Aorta (tissue), 5 donors: ENCODE data around the gene DLX3. TPM values are rescaled to one million over a fixed set of nuclear protein-coding genes. Genes with fewer than 3 reads are reported as not detected.

Experiments
- ATAC-seq: fragments of 200-7000 bp; cut with Tn5 transposase; one replicate; pipeline ENCODE4 v1.9.1; 2022; ENCODE audit warnings: moderate library complexity; ENCODE audit not compliant: low FRiP score
- DNase-seq, 2 donors: peaks; one replicate each; pipeline ENCODE4 v3.0.0-alpha.2; 2020
- H3K27ac ChIP-seq, 2 donors: one replicate each; pipeline ENCODE4 v1.5.1; 2013; ENCODE audit warnings: low read length in 2 of 2, mild to moderate bottlenecking in 2 of 2, moderate library complexity in 2 of 2, control low read depth in 1 of 2, inconsistent platforms in 1 of 2, low read depth in 1 of 2
- H3K27me3 ChIP-seq, 2 donors: one replicate each; pipeline ENCODE4 v1.6.1; 2013; ENCODE audit warnings: control low read depth in 1 of 2, low read length in 1 of 2, mild to moderate bottlenecking in 1 of 2, moderate library complexity in 1 of 2; ENCODE audit not compliant: insufficient read depth in 2 of 2, control insufficient read depth in 1 of 2
- H3K36me3 ChIP-seq, 2 donors: one replicate each; pipeline ENCODE4 v1.6.1; 2013; ENCODE audit warnings: control low read depth in 1 of 2, low read length in 1 of 2, mild to moderate bottlenecking in 1 of 2; ENCODE audit not compliant: insufficient read depth in 2 of 2, control insufficient read depth in 1 of 2
- H3K4me1 ChIP-seq, 2 donors: one replicate each; pipeline ENCODE4 v1.6.1; 2013; ENCODE audit warnings: low read length in 2 of 2, control low read depth in 1 of 2, mild to moderate bottlenecking in 1 of 2, moderate library complexity in 1 of 2; ENCODE audit not compliant: insufficient read depth in 2 of 2, control insufficient read depth in 1 of 2
- H3K4me3 ChIP-seq, 2 donors: one replicate each; pipeline ENCODE4 v1.5.1; 2013; ENCODE audit warnings: low read length in 2 of 2, control low read depth in 1 of 2, mild to moderate bottlenecking in 1 of 2
- H3K9me3 ChIP-seq: one replicate; pipeline ENCODE4 v1.6.1; 2013; ENCODE audit warnings: mild to moderate bottlenecking, low read length; ENCODE audit not compliant: control insufficient read depth
- WGBS, 2 donors: extraction: QIAGEN DNeasy Blood & Tissue Kit; methylation state at CpG; one replicate each; pipeline ENCODE4 v1.1.7; 2013; 5-methylcytosine and 5-hydroxymethylcytosine counted together
- intact Hi-C, 2 donors: fragments of 100-400 bp; cut with DNase I; formaldehyde crosslinking; loops; one replicate each; pipeline versions ENCODE4 v1.14.2 to v1.15.0; 2022
- polyA plus RNA-seq, 2 donors: library from polyadenylated mRNA; stranded (reverse); fragments of 200-250 nt; gene quantifications; one replicate each; pipeline ENCODE4 v1.2.3, GENCODE V29; 2013
- total RNA-seq, 2 donors: library from RNA; stranded (reverse); fragmentation: NEBNext Ultra II Directional; extraction: Animal tissue kit (Norgen Biotek cat#: 25700); gene quantifications; one replicate each; pipeline ENCODE4 v1.2.1, GENCODE V29; 2021
- donor health status: healthy with polysubstance abuse.
- donor health status: Bipolar disorder and iron deficiency.
- donor health status: DM: no; HTN: no; CAD: no.
- donor health status: DM: no; HTN: no; CAD: no.
- donor health status: DM: yes; HTN: yes; CAD: no.

Gene DLX3
- total and polyA plus RNA-seq, 4 donors, result 0.18 to 1.3 (median 0.71) TPM

GRCh38 chr17:50018909-50019308, 23.9 kb upstream of the DLX3 start:
- H3K36me3 ChIP-seq, result no peaks in the 10 kb centered on the region
- no peak overlapping the region for H3K4me3 ChIP-seq
- DNase-seq (no peak), ATAC-seq (no peak)
- no peaks in the 10 kb centered on the region for H3K9me3 ChIP-seq
- H3K27ac ChIP-seq, result no peak overlapping the region
- no peaks in the 10 kb centered on the region for H3K4me1 ChIP-seq
- WGBS, 2 donors, result 94 to 100% methylated on average over 1 of the region's 1 CpG
- no peaks in the 10 kb centered on the region for H3K27me3 ChIP-seq
- intact Hi-C loops, result no loop called here

- ATAC-seq (no peak), DNase-seq (no peak)
- no peak overlapping the region for H3K4me3 ChIP-seq
- H3K27ac ChIP-seq, result no peak overlapping the region
- H3K36me3 ChIP-seq, result no peaks in the 10 kb centered on the region
- intact Hi-C loops, result no loop called here
- H3K27me3 ChIP-seq, result no peaks in the 10 kb centered on the region
- H3K4me1 ChIP-seq, result no peaks in the 10 kb centered on the region
- WGBS, 2 donors, result 92 to 93% methylated on average over 2 of the region's 2 CpGs
- H3K9me3 ChIP-seq, result peaks cover 3% of the 10 kb centered on the region
These were observed 20.1 kb upstream of the DLX3 start for GRCh38 chr17:50015146-50015545.

GRCh38 chr17:50014471-50015088, 19.6 kb upstream of the DLX3 start:
- DNase-seq (no peak), ATAC-seq (no peak)
- H3K36me3 ChIP-seq, result no peaks in the 10 kb centered on the region
- no peaks in the 10 kb centered on the region for H3K27me3 ChIP-seq
- H3K4me1 ChIP-seq, result no peaks in the 10 kb centered on the region
- H3K4me3 ChIP-seq, result no peak overlapping the region
- WGBS, 2 donors, result 32 to 43% methylated on average over 1 of the region's 1 CpG
- intact Hi-C loops, result no loop called here
- no peak overlapping the region for H3K27ac ChIP-seq
- peaks cover 3% of the 10 kb centered on the region for H3K9me3 ChIP-seq

GRCh38 chr17:50013079-50013478, 18.1 kb upstream of the DLX3 start:
- Histone ChIP-seq H3K4me3 (no peak overlapping the region), H3K27me3 (no peaks in the 10 kb centered on the region), H3K4me1 (no peaks in the 10 kb centered on the region), H3K9me3 (peaks cover 6% of the 10 kb centered on the region), H3K36me3 (no peaks in the 10 kb centered on the region), H3K27ac (no peak overlapping the region)
- DNase-seq (no peak), ATAC-seq (no peak)
- WGBS, 2 donors, result 80 to 92% methylated on average over 2 of the region's 2 CpGs
- intact Hi-C loops, result no loop called here

- DNase-seq, result no peak
- Histone ChIP-seq H3K4me1 (no peaks in the 10 kb centered on the region), H3K27ac (no peak overlapping the region), H3K27me3 (no peaks in the 10 kb centered on the region), H3K4me3 (no peak overlapping the region), H3K36me3 (no peaks in the 10 kb centered on the region), H3K9me3 (peaks cover 6% of the 10 kb centered on the region)
- intact Hi-C loops, result no loop called here
- 79 to 81% methylated on average over 2 of the region's 2 CpGs for WGBS, 2 donors
- no peak for ATAC-seq
These were observed 14.3 kb upstream of the DLX3 start for GRCh38 chr17:50009282-50009681.

GRCh38 chr17:50003911-50004310, 8.9 kb upstream of the DLX3 start:
- Histone ChIP-seq H3K36me3 (no peaks in the 10 kb centered on the region), H3K27me3 (no peaks in the 10 kb centered on the region), H3K4me3 (no peak overlapping the region), H3K9me3 (peaks cover under 1% of the 10 kb centered on the region), H3K27ac (no peak overlapping the region), H3K4me1 (no peaks in the 10 kb centered on the region)
- ATAC-seq, result no peak
- intact Hi-C loops, result no loop called here
- WGBS, 2 donors, result 61 to 64% methylated on average over 4 of the region's 4 CpGs
- DNase-seq, result peak in 1 of 2 donors; percentile 6

GRCh38 chr17:49998836-49999511, 4.0 kb upstream of the DLX3 start:
- 48 to 51% methylated on average over 11 of the region's 11 CpGs for WGBS, 2 donors
- Histone ChIP-seq H3K9me3 (no peaks in the 10 kb centered on the region), H3K36me3 (no peaks in the 10 kb centered on the region), H3K27ac (no peak overlapping the region), H3K27me3 (no peaks in the 10 kb centered on the region), H3K4me3 (no peak overlapping the region), H3K4me1 (no peaks in the 10 kb centered on the region)
- intact Hi-C loops, result loop anchor here (1.0 to 10.0 kb wide), 7 partner anchors 47 to 437 kb away; no protein-coding TSS in a partner anchor
- no peak for ATAC-seq
- DNase-seq, result peak in 1 of 2 donors; percentile 59

- 42 to 43% methylated on average over 20 of the region's 20 CpGs for WGBS, 2 donors
- Histone ChIP-seq H3K4me1 (no peaks in the 10 kb centered on the region), H3K27ac (no peak overlapping the region), H3K4me3 (no peak overlapping the region), H3K36me3 (no peaks in the 10 kb centered on the region), H3K27me3 (no peaks in the 10 kb centered on the region), H3K9me3 (no peaks in the 10 kb centered on the region)
- intact Hi-C loops, result loop anchor here (1.0 to 10.0 kb wide), 9 partner anchors 43 to 436 kb away; no protein-coding TSS in a partner anchor
- peak; percentile 84 to 88 for DNase-seq
- peak; percentile 83 for ATAC-seq
These were observed 3.0 kb upstream of the DLX3 start for GRCh38 chr17:49997773-49998703.
